CD4-positive, alpha-beta T cell treated with Interleukin-10 for 1 hour (primary cell): ENCODE data around the gene LYZL1.
A peak's percentile ranks its signal among the peaks of the same experiment; 100 is the strongest.
"Not testable (repeated sequence)": the region's sequence is repeated elsewhere in the genome, so short reads cannot be mapped to it uniquely, and the experiment has no call there.

Source experiments
- DNase-seq: peaks from one replicate; pipeline ENCODE4 v3.0.0-alpha.2; 2020

LYZL1 gene

GRCh38 chr10:29265210-29265768 is 23.6 kb upstream of the LYZL1 start:
- DNase-seq: no peak

- no peak for DNase-seq
Measured at GRCh38 chr10:29266641-29267040, 22.2 kb upstream of the LYZL1 start.

- DNase-seq: no peak
Measured at GRCh38 chr10:29268011-29268410, 20.9 kb upstream of the LYZL1 start.

GRCh38 chr10:29269486-29269885 is 19.4 kb upstream of the LYZL1 start:
- DNase-seq: no peak

GRCh38 chr10:29270883-29271282 is 18.0 kb upstream of the LYZL1 start:
- no peak for DNase-seq

- DNase-seq: no peak
Measured at GRCh38 chr10:29271877-29272276, 17.0 kb upstream of the LYZL1 start.

- DNase-seq: no peak
Measured at GRCh38 chr10:29273478-29273877, 15.4 kb upstream of the LYZL1 start.

- DNase-seq: no peak
Measured at GRCh38 chr10:29276251-29276850, 12.5 kb upstream of the LYZL1 start.

- no peak for DNase-seq
Measured at GRCh38 chr10:29277296-29277695, 11.6 kb upstream of the LYZL1 start.

- DNase-seq: no peak
Measured at GRCh38 chr10:29279779-29280487, 8.9 kb upstream of the LYZL1 start.

- DNase-seq: no peak
Measured at GRCh38 chr10:29280488-29280840, 8.4 kb upstream of the LYZL1 start.

- no peak for DNase-seq
Measured at GRCh38 chr10:29285624-29286051, 3.2 kb upstream of the LYZL1 start.

- no peak for DNase-seq
Measured at GRCh38 chr10:29287635-29288034, 1.2 kb upstream of the LYZL1 start.

- not testable (repeated sequence) for DNase-seq
Measured at GRCh38 chr10:29291561-29291960, 2.7 kb downstream of the LYZL1 start.

- not testable (repeated sequence) for DNase-seq
Measured at GRCh38 chr10:29292406-29292805, 3.5 kb downstream of the LYZL1 start.

- no peak for DNase-seq
Measured at GRCh38 chr10:29295813-29296212, 6.9 kb downstream of the LYZL1 start.

GRCh38 chr10:29297678-29298077 is 8.8 kb downstream of the LYZL1 start:
- DNase-seq: no peak

GRCh38 chr10:29301359-29301910 is 12.6 kb downstream of the LYZL1 start:
- no peak for DNase-seq

- DNase-seq: no peak
Measured at GRCh38 chr10:29302499-29302898, 13.6 kb downstream of the LYZL1 start.

- peak; percentile 37 for DNase-seq
Measured at GRCh38 chr10:29304264-29304994, 15.6 kb downstream of the LYZL1 start.

- no peak for DNase-seq
Measured at GRCh38 chr10:29304995-29305335, 16.1 kb downstream of the LYZL1 start.

GRCh38 chr10:29306688-29307087 is 17.8 kb downstream of the LYZL1 start:
- no peak for DNase-seq

- DNase-seq: not testable (repeated sequence)
Measured at GRCh38 chr10:29308142-29308541, 19.3 kb downstream of the LYZL1 start.

GRCh38 chr10:29309465-29309864 is 20.6 kb downstream of the LYZL1 start:
- no peak for DNase-seq
